ENCODE results near the gene CCDC182.

Gene CCDC182

GRCh38 chr17:57755480-57756070 is 10.5 kb upstream of the CCDC182 start:
- no peak for DNase-seq

- DNase-seq, result no peak
Measured at GRCh38 chr17:57752031-57752905, 7.2 kb upstream of the CCDC182 start.

GRCh38 chr17:57751348-57751971 is 6.4 kb upstream of the CCDC182 start:
- no peak for DNase-seq

- no peak for DNase-seq
Measured at GRCh38 chr17:57750895-57751294, 5.8 kb upstream of the CCDC182 start.

GRCh38 chr17:57750109-57750871 is 5.2 kb upstream of the CCDC182 start:
- DNase-seq, result no peak

GRCh38 chr17:57749701-57750100 is 4.6 kb upstream of the CCDC182 start:
- DNase-seq, result no peak

GRCh38 chr17:57747221-57748017 is 2.3 kb upstream of the CCDC182 start:
- no peak for DNase-seq

GRCh38 chr17:57746221-57746620 is 1.1 kb upstream of the CCDC182 start:
- no peak for DNase-seq

GRCh38 chr17:57744195-57745170 is 616 bp downstream of the CCDC182 start:
- DNase-seq, result no peak

GRCh38 chr17:57740235-57740528 is 4.9 kb downstream of the CCDC182 start:
- DNase-seq, result no peak

- no peak for DNase-seq
Measured at GRCh38 chr17:57739402-57740234, 5.5 kb downstream of the CCDC182 start.

- no peak for DNase-seq
Measured at GRCh38 chr17:57737450-57737849, 7.6 kb downstream of the CCDC182 start.

GRCh38 chr17:57735707-57736106 is 9.4 kb downstream of the CCDC182 start:
- no peak for DNase-seq

- DNase-seq, result no peak
Measured at GRCh38 chr17:57735230-57735629, 9.9 kb downstream of the CCDC182 start.

GRCh38 chr17:57733085-57733484 is 12.0 kb downstream of the CCDC182 start:
- DNase-seq, result no peak

- DNase-seq, result no peak
Measured at GRCh38 chr17:57732062-57732461, 13.0 kb downstream of the CCDC182 start.

- DNase-seq, result no peak
Measured at GRCh38 chr17:57730026-57730701, 14.9 kb downstream of the CCDC182 start.

- no peak for DNase-seq
Measured at GRCh38 chr17:57727630-57728175, 17.4 kb downstream of the CCDC182 start.

- no peak for DNase-seq
Measured at GRCh38 chr17:57726838-57727237, 18.3 kb downstream of the CCDC182 start.

All from cortex of kidney (tissue), 1 donor.